Loucy (cell line): Measurements from ENCODE around the gene GLT6D1.

Experiments used
- EZH2phosphoT487 ChIP-seq: fragments of 200-600 bp; IDR thresholded peaks from 2 replicates; pipeline ENCODE4 v1.6.1; 2018; ENCODE audit warnings: antibody characterized with exemption, mild to moderate bottlenecking, moderate library complexity, borderline replicate concordance
- TF ChIP-seq, protein P1 (sequence below): fragments of 200-600 bp; sonication (generic); conservative IDR thresholded peaks from 2 replicates; pipeline ENCODE4 v1.5.1; 2014; ENCODE audit warnings: mild to moderate bottlenecking, antibody characterized with exemption, low read length

DNA sequence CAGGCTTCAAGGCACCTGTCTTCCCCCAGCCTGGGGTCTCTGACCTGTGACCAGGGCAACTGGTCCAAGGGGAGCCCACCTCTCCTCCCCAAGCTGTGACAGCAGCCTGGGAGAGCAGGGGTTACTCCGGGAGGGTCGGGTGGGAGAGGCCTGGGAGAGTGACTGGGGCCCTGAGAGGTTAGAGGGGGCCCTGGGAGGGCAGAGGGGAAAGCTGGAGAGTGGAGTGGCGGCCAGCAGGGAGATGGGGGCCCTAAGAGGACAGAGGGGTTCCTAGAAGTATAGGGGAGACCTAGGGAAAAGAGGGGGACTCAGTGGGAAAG is 24.1 kb upstream of the GLT6D1 start:
- TF ChIP-seq, protein P1, sequence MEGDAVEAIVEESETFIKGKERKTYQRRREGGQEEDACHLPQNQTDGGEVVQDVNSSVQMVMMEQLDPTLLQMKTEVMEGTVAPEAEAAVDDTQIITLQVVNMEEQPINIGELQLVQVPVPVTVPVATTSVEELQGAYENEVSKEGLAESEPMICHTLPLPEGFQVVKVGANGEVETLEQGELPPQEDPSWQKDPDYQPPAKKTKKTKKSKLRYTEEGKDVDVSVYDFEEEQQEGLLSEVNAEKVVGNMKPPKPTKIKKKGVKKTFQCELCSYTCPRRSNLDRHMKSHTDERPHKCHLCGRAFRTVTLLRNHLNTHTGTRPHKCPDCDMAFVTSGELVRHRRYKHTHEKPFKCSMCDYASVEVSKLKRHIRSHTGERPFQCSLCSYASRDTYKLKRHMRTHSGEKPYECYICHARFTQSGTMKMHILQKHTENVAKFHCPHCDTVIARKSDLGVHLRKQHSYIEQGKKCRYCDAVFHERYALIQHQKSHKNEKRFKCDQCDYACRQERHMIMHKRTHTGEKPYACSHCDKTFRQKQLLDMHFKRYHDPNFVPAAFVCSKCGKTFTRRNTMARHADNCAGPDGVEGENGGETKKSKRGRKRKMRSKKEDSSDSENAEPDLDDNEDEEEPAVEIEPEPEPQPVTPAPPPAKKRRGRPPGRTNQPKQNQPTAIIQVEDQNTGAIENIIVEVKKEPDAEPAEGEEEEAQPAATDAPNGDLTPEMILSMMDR, result no peak
- TF ChIP-seq EZH2phosphoT487, result no peak
